Stimulated activated naive CD8-positive, alpha-beta T cell treated with anti-CD3 and anti-CD28 coated beads, Interleukin-15, Interleukin-2, amounts not matched to agents 100 ng/mL and 50 ng/mL, for 24 hours (primary cell): ENCODE results near the gene ELOVL7.
"Not testable (repeated sequence)": the region's sequence is repeated elsewhere in the genome, so short reads cannot be mapped to it uniquely, and the experiment has no call there.

Source experiments
- H3K27ac Mint-ChIP-seq: one replicate; pipeline ENCODE4 v1.8.0; 2021; ENCODE audit warnings: mild to moderate bottlenecking, mixed read lengths
- H3K27me3 Mint-ChIP-seq: one replicate; pipeline ENCODE4 v1.8.0; 2021; ENCODE audit warnings: mixed read lengths
- H3K36me3 Mint-ChIP-seq: one replicate; pipeline ENCODE4 v1.8.0; 2021; ENCODE audit warnings: low read depth, mixed read lengths
- H3K4me1 Mint-ChIP-seq: one replicate; pipeline ENCODE4 v1.8.0; 2021; ENCODE audit warnings: low read depth, mixed read lengths
- H3K4me3 Mint-ChIP-seq: one replicate; pipeline ENCODE4 v1.8.0; 2021; ENCODE audit warnings: mild to moderate bottlenecking, mixed read lengths
- H3K9me3 Mint-ChIP-seq: one replicate; pipeline ENCODE4 v1.8.0; 2021; ENCODE audit warnings: mixed read lengths

Gene ELOVL7

GRCh38 chr5:60820593-60821487 lies 23.2 kb downstream of the ELOVL7 start:
- Mint-ChIP-seq H3K9me3 (no peaks in the 10 kb centered on the region), H3K27me3 (no peaks in the 10 kb centered on the region), H3K36me3 (no peaks in the 10 kb centered on the region), H3K4me1 (no peaks in the 10 kb centered on the region), H3K4me3 (no peak overlapping the region), H3K27ac (no peak overlapping the region)

- not testable (repeated sequence) for H3K36me3 Mint-ChIP-seq, H3K27ac Mint-ChIP-seq, H3K4me3 Mint-ChIP-seq, H3K4me1 Mint-ChIP-seq, H3K27me3 Mint-ChIP-seq, H3K9me3 Mint-ChIP-seq
Observed at GRCh38 chr5:60816138-60816537, 27.9 kb downstream of the ELOVL7 start.

- Mint-ChIP-seq H3K9me3 (no peaks in the 10 kb centered on the region), H3K27ac (no peak overlapping the region), H3K27me3 (peaks cover 8% of the 10 kb centered on the region), H3K4me3 (no peak overlapping the region), H3K36me3 (no peaks in the 10 kb centered on the region), H3K4me1 (no peaks in the 10 kb centered on the region)
Observed at GRCh38 chr5:60814498-60814897, 29.6 kb downstream of the ELOVL7 start.

GRCh38 chr5:60812426-60812825 lies 31.6 kb downstream of the ELOVL7 start:
- no peaks in the 10 kb centered on the region for H3K9me3 Mint-ChIP-seq
- no peaks in the 10 kb centered on the region for H3K36me3 Mint-ChIP-seq
- no peak overlapping the region for H3K4me3 Mint-ChIP-seq
- H3K27ac Mint-ChIP-seq = no peak overlapping the region
- H3K4me1 Mint-ChIP-seq = no peaks in the 10 kb centered on the region
- peaks cover 8% of the 10 kb centered on the region for H3K27me3 Mint-ChIP-seq

GRCh38 chr5:60811105-60811504 lies 33.0 kb downstream of the ELOVL7 start:
- H3K27me3 Mint-ChIP-seq = peaks cover 15% of the 10 kb centered on the region
- no peaks in the 10 kb centered on the region for H3K4me1 Mint-ChIP-seq
- H3K27ac Mint-ChIP-seq = no peak overlapping the region
- H3K9me3 Mint-ChIP-seq = no peaks in the 10 kb centered on the region
- no peaks in the 10 kb centered on the region for H3K36me3 Mint-ChIP-seq
- no peak overlapping the region for H3K4me3 Mint-ChIP-seq

- H3K9me3 Mint-ChIP-seq = no peaks in the 10 kb centered on the region
- no peaks in the 10 kb centered on the region for H3K4me1 Mint-ChIP-seq
- no peaks in the 10 kb centered on the region for H3K36me3 Mint-ChIP-seq
- H3K27ac Mint-ChIP-seq = no peak overlapping the region
- H3K4me3 Mint-ChIP-seq = no peak overlapping the region
- peaks cover 15% of the 10 kb centered on the region for H3K27me3 Mint-ChIP-seq
Observed at GRCh38 chr5:60810438-60811085, 33.5 kb downstream of the ELOVL7 start.

GRCh38 chr5:60809891-60810425 lies 34.1 kb downstream of the ELOVL7 start:
- Mint-ChIP-seq H3K36me3 (no peaks in the 10 kb centered on the region), H3K9me3 (no peaks in the 10 kb centered on the region), H3K27ac (no peak overlapping the region), H3K4me3 (no peak overlapping the region), H3K27me3 (peaks cover 15% of the 10 kb centered on the region), H3K4me1 (no peaks in the 10 kb centered on the region)

GRCh38 chr5:60806591-60807243 lies 37.4 kb downstream of the ELOVL7 start:
- no peaks in the 10 kb centered on the region for H3K9me3 Mint-ChIP-seq
- no peak overlapping the region for H3K4me3 Mint-ChIP-seq
- H3K4me1 Mint-ChIP-seq = no peaks in the 10 kb centered on the region
- no peaks in the 10 kb centered on the region for H3K36me3 Mint-ChIP-seq
- no peak overlapping the region for H3K27ac Mint-ChIP-seq
- H3K27me3 Mint-ChIP-seq = peaks cover 8% of the 10 kb centered on the region

- Mint-ChIP-seq H3K4me1 (no peaks in the 10 kb centered on the region), H3K9me3 (no peaks in the 10 kb centered on the region), H3K36me3 (no peaks in the 10 kb centered on the region), H3K27me3 (peaks cover 8% of the 10 kb centered on the region), H3K4me3 (no peak overlapping the region), H3K27ac (no peak overlapping the region)
Observed at GRCh38 chr5:60805463-60805862, 38.6 kb downstream of the ELOVL7 start.

- peaks cover 8% of the 10 kb centered on the region for H3K27me3 Mint-ChIP-seq
- no peaks in the 10 kb centered on the region for H3K4me1 Mint-ChIP-seq
- no peak overlapping the region for H3K27ac Mint-ChIP-seq
- H3K36me3 Mint-ChIP-seq = no peaks in the 10 kb centered on the region
- no peak overlapping the region for H3K4me3 Mint-ChIP-seq
- no peaks in the 10 kb centered on the region for H3K9me3 Mint-ChIP-seq
Observed at GRCh38 chr5:60803712-60804111, 40.4 kb downstream of the ELOVL7 start.

GRCh38 chr5:60802986-60803385 lies 41.1 kb downstream of the ELOVL7 start:
- H3K36me3 Mint-ChIP-seq = no peaks in the 10 kb centered on the region
- no peak overlapping the region for H3K27ac Mint-ChIP-seq
- peaks cover 8% of the 10 kb centered on the region for H3K27me3 Mint-ChIP-seq
- no peaks in the 10 kb centered on the region for H3K4me1 Mint-ChIP-seq
- no peak overlapping the region for H3K4me3 Mint-ChIP-seq
- H3K9me3 Mint-ChIP-seq = no peaks in the 10 kb centered on the region

- Mint-ChIP-seq H3K27ac (no peak overlapping the region), H3K9me3 (no peaks in the 10 kb centered on the region)
Observed at GRCh38 chr5:60802226-60802625, 41.8 kb downstream of the ELOVL7 start.

GRCh38 chr5:60797482-60798153 lies 46.5 kb downstream of the ELOVL7 start:
- Mint-ChIP-seq H3K27me3 (no peaks in the 10 kb centered on the region), H3K27ac (no peak overlapping the region)

More at GRCh38 chr5:60802226-60802625, 41.8 kb downstream of the ELOVL7 start:
- Mint-ChIP-seq H3K36me3 (no peaks in the 10 kb centered on the region), H3K4me3 (no peak overlapping the region), H3K27me3 (peaks cover 8% of the 10 kb centered on the region), H3K4me1 (no peaks in the 10 kb centered on the region)

GRCh38 chr5:60795424-60795950 lies 48.6 kb downstream of the ELOVL7 start:
- H3K4me3 Mint-ChIP-seq, H3K4me1 Mint-ChIP-seq, H3K27ac Mint-ChIP-seq, H3K9me3 Mint-ChIP-seq, H3K27me3 Mint-ChIP-seq, H3K36me3 Mint-ChIP-seq: not testable (repeated sequence)

More at GRCh38 chr5:60797482-60798153, 46.5 kb downstream of the ELOVL7 start:
- Mint-ChIP-seq H3K36me3 (no peaks in the 10 kb centered on the region), H3K4me1 (no peaks in the 10 kb centered on the region), H3K4me3 (no peak overlapping the region), H3K9me3 (no peaks in the 10 kb centered on the region)
